ENCODE measurements around the gene CRY2.
"Not testable (repeated sequence)": the region's sequence is repeated elsewhere in the genome, so short reads cannot be mapped to it uniquely, and the experiment has no call there.

Gene CRY2

DNA sequence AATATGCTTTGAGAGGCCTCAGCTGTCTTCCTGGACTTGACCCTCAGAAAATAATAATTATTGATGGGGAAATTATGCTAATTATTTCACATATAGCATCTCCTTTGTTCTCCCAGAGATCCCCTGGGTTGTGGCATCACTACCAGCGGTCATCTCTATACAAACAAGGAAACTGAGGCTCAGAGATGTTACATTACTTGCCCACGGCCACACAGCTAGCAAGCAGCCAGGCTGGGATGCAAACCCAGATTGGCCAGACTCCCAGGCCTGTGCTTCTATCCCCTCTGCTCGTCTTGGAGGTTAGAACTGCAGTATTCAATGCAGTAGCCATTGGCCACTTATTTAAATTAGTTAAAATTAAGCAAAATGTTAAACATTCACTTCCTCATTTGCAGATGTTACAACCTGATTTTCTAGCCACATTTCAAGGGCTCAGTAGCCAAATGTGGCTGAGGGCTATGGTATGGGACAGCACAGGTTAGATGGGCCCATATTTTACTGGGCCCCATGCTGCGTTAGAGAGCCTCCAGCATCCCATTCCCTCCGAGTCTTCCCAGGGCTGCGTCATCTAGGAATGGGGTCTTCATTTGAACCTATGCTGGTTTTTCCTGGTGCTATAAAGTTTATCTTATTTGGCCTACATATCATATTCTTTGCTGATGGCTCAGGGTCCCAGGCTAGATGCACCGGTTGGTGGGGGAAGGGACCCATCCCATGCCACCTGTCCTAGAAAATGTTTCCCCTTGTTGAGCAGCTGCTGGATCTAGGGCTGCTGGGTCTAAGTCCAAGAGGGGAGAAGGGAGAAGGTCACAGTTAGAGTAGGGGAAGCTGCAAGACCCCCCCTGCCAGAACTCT is 40.1 kb upstream of the CRY2 start:
- no peak for FAIRE-seq

DNA sequence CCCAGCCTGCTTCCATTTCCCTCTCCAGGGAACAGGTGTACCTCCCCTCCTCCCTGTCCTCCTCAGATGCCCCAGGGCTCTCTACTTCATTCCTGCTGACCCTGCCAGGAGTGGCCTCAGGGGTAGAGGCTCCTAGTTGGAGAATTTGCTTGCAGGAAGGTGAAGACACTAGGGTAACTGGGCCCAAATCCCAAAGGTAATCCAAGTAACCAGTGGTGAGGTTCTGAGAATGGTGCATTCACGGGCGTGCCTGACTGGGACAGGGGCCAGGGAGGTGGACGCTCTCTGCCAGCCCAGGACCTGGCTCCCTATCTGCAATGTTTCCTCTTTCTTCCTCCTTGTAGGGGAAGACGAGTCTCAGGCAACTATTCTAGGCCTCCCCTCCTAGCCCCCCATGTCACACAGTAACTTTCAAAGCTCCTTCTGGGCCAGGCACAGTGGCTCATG is 39.5 kb upstream of the CRY2 start:
- DNase-seq (ENCODE audit: insufficient read length, low spot score) = no peak
- TF ChIP-seq POLR2A (IDR thresholded peaks at IDR 0.05; ENCODE audit: low read depth, low read length) = no peak
- no peak for FAIRE-seq

More for the DNA sequence above, 40.1 kb upstream of the CRY2 start:
- no peak for TF ChIP-seq POLR2A (IDR thresholded peaks at IDR 0.05; ENCODE audit: low read depth, low read length)
- DNase-seq (ENCODE audit: insufficient read length, low spot score) = no peak

DNA sequence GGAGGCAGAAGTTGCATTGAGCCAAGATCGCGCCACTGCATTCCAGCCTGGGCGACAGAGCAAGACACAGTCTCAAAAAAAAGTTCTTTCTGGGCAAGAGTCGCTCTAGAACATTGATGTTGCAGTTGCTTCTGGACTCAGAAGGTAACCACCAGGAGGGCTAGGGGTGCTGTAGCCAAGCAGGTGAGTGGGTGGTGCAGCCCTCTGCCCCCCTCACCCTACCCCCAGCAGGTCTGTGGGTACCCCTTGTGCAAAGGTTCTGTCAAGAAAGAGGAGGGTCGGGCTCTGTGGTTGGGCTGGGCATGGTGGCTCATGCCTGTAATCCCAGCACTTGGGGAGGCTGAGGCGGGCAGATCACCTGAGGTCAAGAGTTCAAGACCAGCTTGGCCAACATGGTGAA is 38.8 kb upstream of the CRY2 start:
- not testable (repeated sequence) for DNase-seq (ENCODE audit: insufficient read length, low spot score); FAIRE-seq

DNA sequence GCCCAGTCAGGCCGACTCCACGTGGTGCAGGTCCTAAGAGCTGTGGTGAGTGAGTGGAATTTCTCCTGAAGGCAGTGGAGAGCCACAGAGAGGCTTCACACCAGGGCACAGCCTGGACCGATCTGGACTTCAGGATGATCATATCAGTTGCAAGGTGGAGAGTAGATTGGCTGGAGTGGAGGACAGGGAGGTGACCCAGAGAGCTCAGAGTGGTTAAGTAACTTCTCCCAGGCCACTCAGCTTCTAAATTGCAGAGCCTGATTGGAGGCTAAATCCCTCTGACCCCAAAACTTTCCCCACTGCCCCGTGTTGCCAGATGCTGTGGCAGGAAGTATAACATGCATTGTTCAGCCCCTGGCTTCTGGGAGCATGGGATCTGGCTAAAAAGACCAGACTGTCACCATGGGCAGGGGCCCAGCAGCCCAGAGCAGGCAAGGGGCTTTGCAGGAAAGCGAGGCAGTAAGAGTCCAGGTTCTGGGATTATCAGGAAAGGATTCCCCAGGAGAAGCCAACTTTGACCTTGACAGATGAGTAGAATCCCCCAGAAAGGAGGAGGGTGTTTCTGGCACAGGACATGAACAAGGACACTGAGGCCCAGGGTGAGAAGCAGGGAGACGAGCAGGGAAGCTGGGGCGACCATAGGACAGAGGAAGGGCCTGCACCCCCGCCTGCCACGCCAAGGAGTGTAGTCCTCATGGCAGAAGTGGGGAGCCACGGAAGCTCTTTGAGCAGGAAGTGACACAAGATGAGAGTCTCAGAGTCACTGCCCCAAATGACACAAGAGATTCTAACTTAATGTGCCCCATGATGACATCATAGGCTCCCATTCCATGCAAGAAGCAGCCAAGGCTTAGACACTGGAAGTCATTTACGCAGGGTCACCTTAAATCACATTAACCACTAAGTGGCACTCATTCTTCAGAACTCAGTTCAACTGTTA is 37.5 kb upstream of the CRY2 start:
- FAIRE-seq = no peak
- no peak for TF ChIP-seq POLR2A (IDR thresholded peaks at IDR 0.05; ENCODE audit: low read depth, low read length)
- no peak for DNase-seq (ENCODE audit: insufficient read length, low spot score)

DNA sequence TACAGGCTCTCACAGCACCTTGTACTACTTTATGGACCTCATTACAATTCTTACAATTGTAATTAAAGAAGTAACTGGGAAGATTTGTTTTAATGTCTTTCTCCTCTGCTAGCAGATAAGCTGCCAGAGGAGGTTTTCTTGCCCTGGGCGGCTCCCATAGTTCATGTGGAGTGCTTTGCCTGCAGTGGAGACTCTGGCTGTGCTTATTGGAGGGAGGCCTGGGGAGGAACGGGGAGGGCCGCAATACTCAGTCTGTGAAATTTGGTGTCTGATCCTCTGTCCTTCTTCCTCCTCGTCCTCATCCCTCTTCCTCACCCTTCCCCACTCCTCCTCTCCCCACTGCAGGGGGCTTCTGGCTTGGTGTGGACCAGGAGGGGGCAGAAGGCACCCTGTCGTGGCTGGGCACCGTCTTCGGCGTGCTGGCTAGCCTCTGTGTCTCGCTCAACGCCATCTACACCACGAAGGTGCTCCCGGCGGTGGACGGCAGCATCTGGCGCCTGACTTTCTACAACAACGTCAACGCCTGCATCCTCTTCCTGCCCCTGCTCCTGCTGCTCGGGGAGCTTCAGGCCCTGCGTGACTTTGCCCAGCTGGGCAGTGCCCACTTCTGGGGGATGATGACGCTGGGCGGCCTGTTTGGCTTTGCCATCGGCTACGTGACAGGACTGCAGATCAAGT is 36.7 kb upstream of the CRY2 start:
- FAIRE-seq (no peak), DNase-seq (ENCODE audit: insufficient read length, low spot score) (no peak)
- TF ChIP-seq POLR2A (IDR thresholded peaks at IDR 0.05; ENCODE audit: low read depth, low read length) = no peak

DNA sequence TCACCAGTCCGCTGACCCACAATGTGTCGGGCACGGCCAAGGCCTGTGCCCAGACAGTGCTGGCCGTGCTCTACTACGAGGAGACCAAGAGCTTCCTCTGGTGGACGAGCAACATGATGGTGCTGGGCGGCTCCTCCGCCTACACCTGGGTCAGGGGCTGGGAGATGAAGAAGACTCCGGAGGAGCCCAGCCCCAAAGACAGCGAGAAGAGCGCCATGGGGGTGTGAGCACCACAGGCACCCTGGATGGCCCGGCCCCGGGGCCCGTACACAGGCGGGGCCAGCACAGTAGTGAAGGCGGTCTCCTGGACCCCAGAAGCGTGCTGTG is 36.2 kb upstream of the CRY2 start:
- FAIRE-seq = no peak
- no peak for TF ChIP-seq POLR2A (IDR thresholded peaks at IDR 0.05; ENCODE audit: low read depth, low read length)
- DNase-seq (ENCODE audit: insufficient read length, low spot score) = no peak

DNA sequence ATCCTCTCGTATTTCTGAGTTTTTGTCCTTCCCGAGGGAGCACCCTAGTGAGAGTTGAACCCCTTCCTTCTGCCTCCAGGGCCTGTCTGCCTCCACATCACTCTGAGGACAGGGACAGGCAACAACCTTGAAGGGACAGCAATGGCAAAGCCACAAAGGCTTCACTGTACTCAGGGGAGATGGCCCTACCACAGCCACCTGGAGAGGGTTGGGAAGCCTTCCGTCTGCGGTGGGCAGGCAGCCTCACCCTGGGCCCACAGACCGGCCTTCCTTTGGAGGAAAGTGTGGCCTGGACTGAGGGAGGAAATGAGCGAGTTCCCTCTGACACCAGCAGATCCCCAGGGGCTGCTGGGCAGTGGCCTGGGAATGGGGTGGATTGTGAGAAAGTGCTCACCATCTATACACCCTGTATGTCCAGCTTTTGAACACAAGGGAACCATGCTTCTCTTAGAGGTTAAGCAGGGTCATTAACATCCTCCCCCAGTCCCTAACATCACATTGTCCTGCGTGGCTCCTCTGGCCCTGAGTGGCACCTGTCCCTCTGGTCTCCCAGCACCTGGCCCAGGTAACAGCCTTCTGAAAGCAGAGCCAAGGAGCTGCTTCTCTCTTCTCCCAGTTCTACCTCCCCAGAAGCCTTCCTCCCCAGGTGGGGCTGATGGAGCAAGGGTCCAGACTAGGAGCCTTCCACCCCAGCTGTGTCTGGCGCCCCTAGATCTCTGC is 35.5 kb upstream of the CRY2 start:
- DNase-seq (ENCODE audit: insufficient read length, low spot score) (no peak), FAIRE-seq (no peak)
- no peak for TF ChIP-seq POLR2A (IDR thresholded peaks at IDR 0.05; ENCODE audit: low read depth, low read length)

DNA sequence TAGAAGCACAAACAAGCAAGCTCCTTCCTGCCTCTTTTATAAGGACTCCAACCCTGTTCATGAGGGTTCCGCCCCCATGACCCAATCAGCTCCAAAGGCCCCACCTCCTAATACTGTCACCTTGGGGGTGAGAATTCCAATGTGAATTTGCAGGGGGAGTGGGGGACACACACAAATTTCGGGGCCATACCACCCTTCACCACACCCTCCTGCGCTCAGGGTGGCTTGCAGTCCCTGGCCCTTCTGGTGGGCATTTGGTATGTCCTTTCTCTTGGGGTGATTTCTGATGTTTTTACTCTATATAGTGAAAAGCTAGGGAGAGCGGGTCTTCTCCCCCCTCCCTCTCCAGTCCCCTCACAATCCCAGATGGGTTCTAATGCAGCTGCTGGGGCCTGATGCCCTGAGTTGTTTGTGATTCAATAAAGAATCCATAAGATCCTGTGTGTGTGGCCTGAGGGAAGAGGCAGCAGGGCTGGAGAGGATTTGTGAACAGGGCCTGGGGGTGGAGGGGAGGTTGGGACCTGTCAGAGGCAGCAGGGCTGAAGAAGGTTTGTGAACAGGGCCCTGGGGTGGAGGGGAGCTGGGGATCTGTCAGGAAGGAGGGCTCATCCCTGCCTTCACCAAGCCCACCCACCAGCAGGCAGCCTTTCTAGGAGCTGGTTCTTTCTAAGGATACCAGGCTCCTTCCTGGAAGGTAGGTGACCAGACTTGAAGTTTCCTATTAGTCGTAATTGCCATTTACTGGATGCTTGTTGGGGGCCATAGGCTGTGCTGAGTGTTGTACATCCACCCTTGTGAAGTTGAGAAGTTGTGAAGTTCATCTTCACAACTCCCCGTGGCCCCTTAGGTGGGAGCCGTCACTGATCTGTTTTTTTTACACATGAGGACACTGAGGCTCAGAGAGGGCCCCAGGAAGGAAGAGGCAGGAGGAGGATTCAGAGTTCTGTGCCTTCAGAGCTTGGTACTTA is 34.4 kb upstream of the CRY2 start:
- FAIRE-seq (no peak), DNase-seq (ENCODE audit: insufficient read length, low spot score) (no peak)
- no peak for TF ChIP-seq POLR2A (IDR thresholded peaks at IDR 0.05; ENCODE audit: low read depth, low read length)

DNA sequence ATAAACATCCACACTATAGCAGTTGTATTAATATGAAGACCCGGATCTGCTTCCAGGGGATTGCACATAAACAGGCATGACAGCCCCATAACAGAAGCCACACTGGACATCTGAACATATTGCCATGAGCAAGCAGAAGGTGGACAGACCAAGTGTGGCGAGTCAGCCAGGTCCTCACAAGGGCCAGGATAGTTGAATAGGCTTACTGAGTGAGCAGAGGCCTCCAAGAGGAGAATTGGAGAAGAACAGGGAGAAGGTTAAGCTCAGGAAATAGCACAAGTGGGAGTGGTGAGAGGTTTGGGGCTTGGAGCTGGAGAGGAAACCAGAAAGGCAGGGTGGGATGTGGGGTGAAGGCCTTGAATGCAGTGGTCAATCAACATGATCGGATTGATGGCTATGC is 31.5 kb upstream of the CRY2 start:
- TF ChIP-seq POLR2A (IDR thresholded peaks at IDR 0.05; ENCODE audit: low read depth, low read length) = no peak
- peak; percentile 63 for DNase-seq (ENCODE audit: insufficient read length, low spot score)
- FAIRE-seq = no peak

DNA sequence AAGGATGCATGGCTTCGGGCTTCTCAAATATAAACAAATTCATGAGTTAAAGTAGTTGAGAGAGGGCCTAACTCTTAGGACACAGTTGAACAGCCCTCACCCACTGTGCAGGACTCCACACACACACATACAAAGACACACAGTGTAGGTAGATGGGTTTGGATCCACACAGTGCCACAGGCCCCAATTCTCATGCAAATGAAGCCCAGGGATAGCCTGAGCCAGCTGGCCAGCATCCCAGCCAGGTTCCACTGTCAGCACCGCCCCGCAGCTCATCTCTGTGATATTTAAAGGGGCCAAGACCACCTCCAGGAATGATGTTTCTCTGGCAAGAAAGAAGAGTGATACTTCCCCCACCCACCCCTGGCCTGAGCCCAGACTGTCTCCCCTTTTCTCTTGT is 30.7 kb upstream of the CRY2 start:
- no peak for FAIRE-seq
- DNase-seq (ENCODE audit: insufficient read length, low spot score) = no peak
- no peak for TF ChIP-seq POLR2A (IDR thresholded peaks at IDR 0.05; ENCODE audit: low read depth, low read length)

DNA sequence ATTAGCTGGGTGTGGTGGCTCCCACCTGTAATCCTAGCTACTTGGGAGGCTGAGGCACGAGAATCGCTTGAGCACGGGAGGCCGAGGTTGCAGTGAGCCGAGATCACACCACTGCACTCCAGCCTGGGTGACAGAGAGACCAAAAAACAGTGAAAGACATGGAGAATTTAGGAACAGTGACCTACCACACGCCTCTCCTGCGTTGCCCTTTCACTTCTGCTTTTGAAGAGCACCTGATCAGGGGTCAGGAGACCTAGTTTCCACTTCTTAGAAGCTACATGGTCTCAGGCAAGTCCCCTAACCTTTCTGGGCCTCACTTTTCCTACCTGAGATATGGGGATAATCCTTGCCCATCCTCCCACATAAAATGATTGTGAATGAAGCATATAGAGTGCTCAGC is 30.1 kb upstream of the CRY2 start:
- FAIRE-seq = no peak
- no peak for DNase-seq (ENCODE audit: insufficient read length, low spot score)
- TF ChIP-seq POLR2A (IDR thresholded peaks at IDR 0.05; ENCODE audit: low read depth, low read length) = no peak

DNA sequence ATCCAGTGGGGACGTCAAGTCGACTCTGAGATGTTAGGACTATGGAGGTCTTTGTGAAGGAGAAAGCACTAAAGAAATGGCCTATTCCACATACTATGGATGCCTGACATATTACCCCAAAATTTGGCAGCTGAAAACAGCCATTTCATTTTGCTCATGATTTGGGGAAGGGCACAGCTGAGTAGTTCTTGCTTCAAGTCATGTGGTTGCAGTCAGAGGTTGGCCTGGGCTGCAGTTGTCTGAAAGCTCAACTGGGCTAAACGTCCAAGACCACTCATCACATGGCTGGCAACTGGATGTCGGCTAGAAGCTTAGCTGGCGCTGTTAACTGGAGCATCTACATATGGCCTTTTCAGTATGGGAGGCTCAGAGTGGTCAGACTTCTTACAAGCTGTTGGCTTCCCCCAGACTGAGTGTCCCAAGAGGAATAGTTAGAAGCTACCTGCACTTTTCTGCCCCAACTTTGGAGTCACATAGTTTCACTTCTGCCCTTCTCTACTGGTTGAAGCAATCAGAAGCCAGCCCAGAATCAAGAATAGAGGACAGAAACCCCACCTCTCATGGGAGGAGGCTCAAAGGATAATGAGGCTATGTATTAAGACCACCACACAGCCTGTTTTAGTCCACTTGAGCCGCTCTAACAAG is 28.2 kb upstream of the CRY2 start:
- DNase-seq (ENCODE audit: insufficient read length, low spot score) (no peak), FAIRE-seq (no peak)
- TF ChIP-seq POLR2A (IDR thresholded peaks at IDR 0.05; ENCODE audit: low read depth, low read length) = no peak
